Activated T-helper 1 cell treated with anti-CD3 and anti-CD28 coated beads, Interleukin-12 subunit alpha, Interleukin-12 subunit beta, Interleukin-2, Interleukin-4 antibody, amounts not matched to agents 30 ng/mL and 10 ng/mL and 1 ng/mL, durations not matched to agents 14 hours and 24 hours and 36 hours (primary cell): Measurements from ENCODE around the gene CDK16. TPM values are rescaled to one million over a fixed set of nuclear protein-coding genes. Genes with fewer than 3 reads are reported as not detected.

Source experiments
- DNase-seq: peaks from one replicate; pipeline ENCODE4 v3.0.0; 2021; ENCODE audit warnings: low spot score
- H3K27ac Mint-ChIP-seq: one replicate; pipeline ENCODE4 v1.8.0; 2021; ENCODE audit warnings: mild to moderate bottlenecking, mixed read lengths
- H3K27me3 Mint-ChIP-seq: one replicate; pipeline ENCODE4 v1.8.0; 2022; ENCODE audit warnings: mild to moderate bottlenecking, moderate library complexity, mixed read lengths; ENCODE audit not compliant: insufficient read depth
- H3K36me3 Mint-ChIP-seq: one replicate; pipeline ENCODE4 v1.8.0; 2021; ENCODE audit warnings: low read depth, mixed read lengths
- H3K4me1 Mint-ChIP-seq: one replicate; pipeline ENCODE4 v1.8.0; 2021; ENCODE audit warnings: low read depth, mixed read lengths
- H3K4me3 Mint-ChIP-seq: one replicate; pipeline ENCODE4 v1.8.0; 2021; ENCODE audit warnings: mild to moderate bottlenecking, moderate library complexity, mixed read lengths
- H3K9me3 Mint-ChIP-seq: one replicate; pipeline ENCODE4 v1.8.0; 2021; ENCODE audit warnings: mixed read lengths
- intact Hi-C: fragments of 100-400 bp; cut with micrococcal nuclease; formaldehyde crosslinking; loops from one replicate; pipeline ENCODE4 v1.15.1; 2024
- total RNA-seq: library from RNA; stranded (reverse); gene quantifications from 2 replicates; pipeline ENCODE4 v1.2.3, GENCODE V29; 2022

CDK16 gene
- 56.4 and 63.8 TPM in 2 replicates for total RNA-seq

DNA sequence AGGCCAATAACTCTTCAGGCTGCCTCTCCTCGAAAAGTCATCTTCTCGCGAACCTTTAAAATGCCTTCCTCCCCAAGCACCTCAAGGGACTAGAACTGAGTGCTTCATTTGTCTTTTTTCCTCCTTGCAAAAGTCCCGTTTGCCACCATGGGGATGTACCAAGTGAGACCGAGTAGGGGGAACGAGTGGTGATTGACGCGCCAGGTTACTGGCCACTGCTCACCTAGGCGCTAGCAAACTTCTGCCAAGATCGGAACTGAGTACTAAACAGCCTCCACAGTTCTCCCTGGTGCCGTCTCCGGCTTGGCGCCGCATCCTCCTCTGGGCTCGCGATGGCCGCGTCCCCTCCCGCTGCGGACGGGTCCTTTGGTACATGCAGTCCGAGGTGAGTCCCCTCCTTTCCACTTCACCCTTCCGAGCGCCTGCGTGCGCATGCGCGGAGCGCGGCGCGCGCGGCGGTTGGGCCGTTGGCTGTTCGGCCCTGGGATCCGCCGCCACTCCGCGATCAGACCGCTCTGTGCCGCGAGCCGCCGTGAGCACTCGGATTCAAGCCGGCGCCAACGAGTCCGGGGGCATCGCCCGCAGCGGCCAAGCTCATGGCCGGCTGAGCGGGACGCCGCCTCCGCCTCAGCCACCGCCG is at the start of gene CDK16:
Gene CDK16 (plus strand): TSS at position 402 of the 640 bp plus-strand sequence. CDS start 4,877 bp downstream, outside the sequence.
- peak; percentile 74 for DNase-seq
- no peaks in the 10 kb centered on the region for H3K9me3 Mint-ChIP-seq
- H3K4me3 Mint-ChIP-seq = peak within 1 kb of the TSS; percentile 90
- no peaks in the 10 kb centered on the region for H3K27me3 Mint-ChIP-seq
- H3K4me1 Mint-ChIP-seq = peaks cover 41% of the 10 kb centered on the region
- intact Hi-C loops = loop anchor here (1.0 to 5.0 kb wide), 5 partner anchors 15 to 1259 kb away; partner anchors contain the start of genes FTSJ1, RP2, UBA1 and USP11
- H3K36me3 Mint-ChIP-seq = peaks cover 28% of the 10 kb centered on the region
- H3K27ac Mint-ChIP-seq = peak within 1 kb of the TSS; percentile 97

DNA sequence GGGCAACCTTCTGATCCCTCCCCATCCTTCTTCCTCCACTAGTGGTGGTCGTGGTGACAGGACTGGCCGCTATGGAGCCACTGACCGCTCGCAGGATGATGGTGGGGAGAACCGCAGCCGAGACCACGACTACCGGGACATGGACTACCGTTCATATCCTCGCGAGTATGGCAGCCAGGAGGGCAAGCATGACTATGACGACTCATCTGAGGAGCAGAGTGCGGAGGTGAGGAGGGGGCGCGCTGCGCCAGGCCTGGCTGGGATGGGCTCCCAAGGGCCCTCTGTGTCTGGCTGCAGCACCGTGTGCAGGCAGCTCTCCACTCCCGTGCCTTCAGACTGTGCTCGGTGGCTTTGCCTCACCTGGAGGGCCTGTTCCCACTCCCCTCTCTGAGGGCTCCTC is 49.2 kb upstream of the CDK16 start:
- Mint-ChIP-seq H3K27me3 (no peaks in the 10 kb centered on the region), H3K4me3 (no peak overlapping the region), H3K9me3 (no peaks in the 10 kb centered on the region), H3K4me1 (no peaks in the 10 kb centered on the region), H3K36me3 (peaks cover 18% of the 10 kb centered on the region), H3K27ac (no peak overlapping the region)
- intact Hi-C loops = no loop called here
- no peak for DNase-seq

DNA sequence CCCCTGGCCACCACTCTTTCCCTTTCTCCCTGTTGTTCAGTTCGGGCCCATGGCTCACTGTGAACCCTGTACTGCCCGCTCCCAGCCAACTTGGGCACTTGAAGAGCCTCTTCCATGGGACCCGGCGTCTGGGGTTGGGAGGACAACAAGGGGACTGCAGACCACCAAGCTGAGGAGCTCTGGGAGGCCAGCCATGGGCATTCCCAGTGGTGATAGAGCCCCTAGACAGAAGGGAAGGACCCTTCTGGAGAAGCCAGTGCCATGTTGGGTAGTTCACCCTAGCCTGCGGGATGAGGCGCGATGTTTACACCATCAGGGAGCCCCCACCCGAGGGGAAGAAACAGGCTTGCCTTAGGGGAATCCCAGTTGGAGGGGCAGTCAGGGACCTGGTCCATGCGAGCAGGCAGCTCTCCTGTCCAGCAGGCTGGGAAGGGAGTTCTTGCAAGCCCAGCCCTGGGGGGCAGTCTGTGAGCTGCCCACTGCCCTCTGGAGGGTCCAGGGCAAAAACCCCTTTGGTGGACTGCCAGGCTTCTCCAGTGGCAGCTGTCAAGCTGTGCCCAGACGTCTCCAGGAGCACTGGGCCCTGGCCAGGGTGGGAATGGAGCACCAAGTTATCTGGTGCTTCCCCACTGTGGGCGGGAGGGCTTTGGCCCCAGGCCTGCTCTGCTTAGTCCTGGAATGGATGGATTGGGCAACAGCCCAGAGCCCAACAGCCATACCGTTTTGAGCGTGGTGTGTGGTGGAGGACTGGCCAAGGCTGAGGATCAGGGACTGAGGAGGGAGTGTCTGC is 48.6 kb upstream of the CDK16 start:
- Mint-ChIP-seq H3K4me1 (no peaks in the 10 kb centered on the region), H3K4me3 (no peak overlapping the region), H3K27me3 (no peaks in the 10 kb centered on the region), H3K9me3 (no peaks in the 10 kb centered on the region), H3K36me3 (peaks cover 16% of the 10 kb centered on the region), H3K27ac (no peak overlapping the region)
- intact Hi-C loops = no loop called here
- no peak for DNase-seq

- no peak overlapping the region for H3K27ac Mint-ChIP-seq
- H3K4me1 Mint-ChIP-seq = no peaks in the 10 kb centered on the region
- intact Hi-C loops = no loop called here
- peaks cover 13% of the 10 kb centered on the region for H3K36me3 Mint-ChIP-seq
- no peak for DNase-seq
- H3K9me3 Mint-ChIP-seq = no peaks in the 10 kb centered on the region
- H3K27me3 Mint-ChIP-seq = no peaks in the 10 kb centered on the region
- H3K4me3 Mint-ChIP-seq = no peak overlapping the region
These were observed 47.4 kb upstream of the CDK16 start for GRCh38 chrX:47170861-47171692.

GRCh38 chrX:47171996-47172395 is 46.5 kb upstream of the CDK16 start:
- intact Hi-C loops = no loop called here
- Mint-ChIP-seq H3K4me1 (no peaks in the 10 kb centered on the region), H3K9me3 (no peaks in the 10 kb centered on the region), H3K4me3 (no peak overlapping the region), H3K36me3 (peaks cover 18% of the 10 kb centered on the region), H3K27me3 (no peaks in the 10 kb centered on the region), H3K27ac (no peak overlapping the region)
- DNase-seq = no peak

DNA sequence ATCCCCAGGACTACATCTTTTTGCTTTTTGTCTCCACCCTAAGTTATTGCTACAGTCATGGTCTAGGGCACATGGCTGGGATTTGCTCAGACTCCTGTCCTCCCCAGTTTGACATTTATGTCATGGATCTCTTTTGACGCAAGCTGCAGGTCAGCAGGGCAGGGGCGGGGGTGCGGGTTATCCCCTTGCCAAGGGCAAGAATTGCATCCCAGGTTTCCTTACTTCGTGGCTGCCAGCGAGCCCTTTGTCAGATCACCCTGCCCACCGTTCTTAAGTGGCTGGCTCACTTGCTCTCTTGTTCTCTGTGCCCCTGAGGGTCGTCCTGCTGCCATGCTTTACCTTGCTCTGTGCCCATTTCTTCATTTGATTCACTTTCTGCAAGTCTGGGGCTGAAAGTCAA is 45.9 kb upstream of the CDK16 start:
- DNase-seq = no peak
- Mint-ChIP-seq H3K27ac (no peak overlapping the region), H3K27me3 (no peaks in the 10 kb centered on the region), H3K9me3 (no peaks in the 10 kb centered on the region), H3K4me3 (no peak overlapping the region), H3K36me3 (peaks cover 18% of the 10 kb centered on the region), H3K4me1 (no peaks in the 10 kb centered on the region)
- intact Hi-C loops = no loop called here

GRCh38 chrX:47172971-47173792 is 45.3 kb upstream of the CDK16 start:
- Mint-ChIP-seq H3K27me3 (no peaks in the 10 kb centered on the region), H3K27ac (no peak overlapping the region), H3K4me1 (no peaks in the 10 kb centered on the region), H3K36me3 (peaks cover 21% of the 10 kb centered on the region), H3K4me3 (no peak overlapping the region), H3K9me3 (no peaks in the 10 kb centered on the region)
- DNase-seq = no peak
- intact Hi-C loops = no loop called here

- peaks cover 21% of the 10 kb centered on the region for H3K36me3 Mint-ChIP-seq
- H3K4me3 Mint-ChIP-seq = no peak overlapping the region
- no peaks in the 10 kb centered on the region for H3K9me3 Mint-ChIP-seq
- no peak for DNase-seq
- no peaks in the 10 kb centered on the region for H3K27me3 Mint-ChIP-seq
- no peak overlapping the region for H3K27ac Mint-ChIP-seq
- no peaks in the 10 kb centered on the region for H3K4me1 Mint-ChIP-seq
- intact Hi-C loops = no loop called here
These were observed 44.1 kb upstream of the CDK16 start for GRCh38 chrX:47174376-47174775.

GRCh38 chrX:47174846-47175587 is 43.5 kb upstream of the CDK16 start:
- no peaks in the 10 kb centered on the region for H3K4me1 Mint-ChIP-seq

GRCh38 chrX:47175588-47175980 is 42.9 kb upstream of the CDK16 start:
- Mint-ChIP-seq H3K27ac (no peak overlapping the region), H3K4me1 (no peaks in the 10 kb centered on the region), H3K9me3 (no peaks in the 10 kb centered on the region), H3K36me3 (peaks cover 21% of the 10 kb centered on the region), H3K27me3 (no peaks in the 10 kb centered on the region), H3K4me3 (no peak overlapping the region)
- DNase-seq = no peak
- intact Hi-C loops = no loop called here

More at GRCh38 chrX:47174846-47175587, 43.5 kb upstream of the CDK16 start:
- Mint-ChIP-seq H3K36me3 (peaks cover 21% of the 10 kb centered on the region), H3K4me3 (no peak overlapping the region), H3K27me3 (no peaks in the 10 kb centered on the region), H3K9me3 (no peaks in the 10 kb centered on the region), H3K27ac (no peak overlapping the region)
- intact Hi-C loops = no loop called here
- no peak for DNase-seq

GRCh38 chrX:47176101-47176740 is 42.3 kb upstream of the CDK16 start:
- H3K4me3 Mint-ChIP-seq = no peak overlapping the region
- intact Hi-C loops = no loop called here
- H3K36me3 Mint-ChIP-seq = peaks cover 21% of the 10 kb centered on the region
- H3K27me3 Mint-ChIP-seq = no peaks in the 10 kb centered on the region
- no peaks in the 10 kb centered on the region for H3K4me1 Mint-ChIP-seq
- H3K27ac Mint-ChIP-seq = no peak overlapping the region
- H3K9me3 Mint-ChIP-seq = no peaks in the 10 kb centered on the region
- no peak for DNase-seq
